Neural progenitor cell (in vitro differentiated cells): ENCODE data around the gene EN2.
A peak's percentile ranks its signal among the peaks of the same experiment; 100 is the strongest.

ENCODE experiments used
- CTCF ChIP-seq: fragments of 200-600 bp; sonication (generic); IDR thresholded peaks from 2 replicates; pipeline ENCODE4 v1.5.1; 2017; ENCODE audit warnings: antibody characterized with exemption, mild to moderate bottlenecking
- EZH2 ChIP-seq: fragments of 200-600 bp; sonication (generic); IDR thresholded peaks from 2 replicates; pipeline ENCODE4 v1.6.1; 2017; ENCODE audit warnings: antibody characterized with exemption, mild to moderate bottlenecking, moderate library complexity

GRCh38 chr7:155454183-155455112 lies 3.5 kb upstream of the EN2 start:
- no peak for TF ChIP-seq CTCF
- peak; percentile 98 for TF ChIP-seq EZH2
